Retinal pigment epithelial cell (primary cell): ENCODE results near the gene KCNJ6.

Experiments
- DNase-seq: peaks from one replicate; pipeline ENCODE4 v3.0.0-alpha.2; 2010; ENCODE audit warnings: low read depth
- H3K4me3 ChIP-seq: 2 replicates; pipeline ENCODE4 v1.5.1; 2011; ENCODE audit warnings: mild to moderate bottlenecking, low read length, control low read depth, moderate library complexity
- TF ChIP-seq, protein P1 (sequence below): conservative IDR thresholded peaks from 2 replicates; pipeline ENCODE4 v1.5.1; 2011; ENCODE audit warnings: low read depth, low read length, control low read depth, inconsistent platforms

Gene KCNJ6

DNA sequence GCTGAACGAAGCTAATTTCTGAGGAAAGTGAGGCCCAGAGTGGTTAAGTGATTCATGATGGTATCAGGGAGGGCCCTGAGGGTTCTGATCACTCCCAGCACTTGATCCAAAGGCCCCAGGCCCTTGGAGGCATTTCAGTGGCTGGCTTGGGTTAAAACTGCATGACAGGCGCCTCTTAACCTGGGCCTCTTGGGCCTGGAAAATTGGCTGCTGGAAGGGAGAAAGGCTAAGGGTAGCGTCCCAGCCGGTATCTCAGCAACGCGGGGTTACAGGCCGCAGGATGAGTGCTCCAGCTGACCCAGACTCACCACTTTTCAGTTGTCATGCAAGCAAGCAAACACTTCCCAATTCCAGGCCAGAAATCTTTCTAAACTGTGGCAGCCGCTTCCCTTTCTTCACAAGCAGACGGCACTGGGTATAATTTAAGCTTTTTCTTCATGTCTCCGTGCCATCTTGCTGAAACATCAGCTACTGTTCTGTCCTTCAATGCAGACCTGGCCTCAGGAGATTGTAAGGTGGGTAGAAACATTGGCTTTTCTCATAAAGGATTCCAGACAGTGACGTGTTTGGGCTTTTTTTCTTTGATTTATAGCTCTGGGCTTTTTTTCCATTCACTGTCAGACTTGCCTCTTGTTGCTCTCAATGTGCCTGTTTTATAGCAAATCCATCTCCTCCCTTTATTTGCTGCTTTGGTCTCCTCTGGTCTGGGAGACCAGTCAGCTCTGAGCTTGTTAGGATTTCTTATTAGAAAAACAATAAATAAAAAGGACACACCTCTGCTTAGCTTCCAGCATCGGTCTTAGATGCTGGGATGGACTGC, 229.1 kb downstream of the KCNJ6 start:
- no peak overlapping the region for H3K4me3 ChIP-seq
- TF ChIP-seq, protein P1, sequence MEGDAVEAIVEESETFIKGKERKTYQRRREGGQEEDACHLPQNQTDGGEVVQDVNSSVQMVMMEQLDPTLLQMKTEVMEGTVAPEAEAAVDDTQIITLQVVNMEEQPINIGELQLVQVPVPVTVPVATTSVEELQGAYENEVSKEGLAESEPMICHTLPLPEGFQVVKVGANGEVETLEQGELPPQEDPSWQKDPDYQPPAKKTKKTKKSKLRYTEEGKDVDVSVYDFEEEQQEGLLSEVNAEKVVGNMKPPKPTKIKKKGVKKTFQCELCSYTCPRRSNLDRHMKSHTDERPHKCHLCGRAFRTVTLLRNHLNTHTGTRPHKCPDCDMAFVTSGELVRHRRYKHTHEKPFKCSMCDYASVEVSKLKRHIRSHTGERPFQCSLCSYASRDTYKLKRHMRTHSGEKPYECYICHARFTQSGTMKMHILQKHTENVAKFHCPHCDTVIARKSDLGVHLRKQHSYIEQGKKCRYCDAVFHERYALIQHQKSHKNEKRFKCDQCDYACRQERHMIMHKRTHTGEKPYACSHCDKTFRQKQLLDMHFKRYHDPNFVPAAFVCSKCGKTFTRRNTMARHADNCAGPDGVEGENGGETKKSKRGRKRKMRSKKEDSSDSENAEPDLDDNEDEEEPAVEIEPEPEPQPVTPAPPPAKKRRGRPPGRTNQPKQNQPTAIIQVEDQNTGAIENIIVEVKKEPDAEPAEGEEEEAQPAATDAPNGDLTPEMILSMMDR, result no peak
- DNase-seq, result no peak

DNA sequence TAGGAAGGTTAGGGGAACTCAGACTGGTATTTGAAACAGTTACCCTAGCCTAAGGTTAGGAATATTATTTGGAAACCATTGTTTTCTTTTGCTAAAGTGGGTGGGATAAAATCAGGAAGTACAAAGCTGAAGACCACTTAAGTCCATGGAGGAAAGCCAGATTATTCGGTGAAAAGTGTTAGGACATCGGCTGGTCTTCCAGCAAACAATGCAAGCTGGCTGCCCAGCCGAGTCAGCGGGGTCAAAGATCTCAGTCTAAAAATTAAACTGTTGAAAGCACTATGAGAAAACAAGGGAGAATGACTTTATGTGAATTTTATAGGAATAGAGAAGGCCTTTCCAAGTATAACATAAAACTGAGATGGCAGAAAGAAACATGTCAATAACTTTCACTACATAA, 231.7 kb downstream of the KCNJ6 start:
- no peak for DNase-seq
- TF ChIP-seq, protein P1, result no peak
- H3K4me3 ChIP-seq, result no peak overlapping the region

DNA sequence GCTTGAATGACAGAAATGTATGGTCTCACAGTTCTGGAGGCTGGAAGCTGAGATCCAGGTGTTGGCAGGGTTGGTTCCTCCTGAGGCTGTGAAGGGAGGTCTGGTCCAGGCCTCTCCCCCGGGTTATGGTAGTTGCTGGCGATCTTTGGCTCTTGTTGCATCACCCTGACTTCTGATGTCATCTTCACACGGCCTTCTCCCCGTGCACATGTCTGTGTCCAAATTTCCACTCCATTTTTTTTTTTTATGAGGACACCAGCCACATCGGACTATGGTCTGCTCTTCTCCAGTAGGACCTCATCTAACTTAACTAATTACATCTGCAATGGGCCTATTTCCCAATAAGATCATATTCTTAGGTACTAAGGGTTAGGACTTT, 232.2 kb downstream of the KCNJ6 start:
- TF ChIP-seq, protein P1, result no peak
- no peak for DNase-seq

DNA sequence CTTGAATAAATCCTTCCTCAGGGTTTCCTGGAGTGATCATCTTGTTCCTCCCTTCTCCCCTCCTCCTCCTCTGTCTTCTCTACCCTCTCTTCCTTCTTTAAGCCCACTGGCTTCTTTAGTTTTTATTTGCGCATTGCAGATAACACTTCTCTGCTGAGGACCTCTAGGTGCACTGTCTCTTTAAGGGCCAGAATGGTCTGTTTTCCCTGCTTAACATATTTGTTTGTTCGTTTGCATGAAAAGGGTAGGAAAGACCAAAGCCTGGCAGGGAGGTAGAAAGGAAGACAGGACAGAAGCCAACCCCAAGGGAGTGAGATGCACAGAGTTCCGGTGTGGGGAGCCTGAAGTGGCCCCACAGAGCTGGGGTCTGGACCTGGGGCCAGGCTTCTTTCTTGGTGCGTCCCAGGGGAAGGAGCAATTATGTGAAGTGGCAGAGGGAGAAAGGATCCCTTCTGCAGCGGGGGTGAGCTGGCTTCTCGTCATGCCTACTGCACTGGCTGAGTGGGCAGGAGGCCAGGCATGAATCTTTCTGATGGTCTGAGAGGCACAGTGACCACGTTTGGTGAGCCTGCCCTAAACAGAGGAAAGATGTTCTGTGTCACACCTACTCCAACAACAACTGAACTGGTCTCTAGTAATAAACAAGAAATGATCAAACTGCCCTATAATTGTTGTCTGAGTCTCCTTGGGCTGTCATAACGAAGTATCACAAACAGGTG, 232.7 kb downstream of the KCNJ6 start:
- no peak overlapping the region for H3K4me3 ChIP-seq
- TF ChIP-seq, protein P1, result no peak
- DNase-seq, result no peak

More for the DNA sequence above, 232.2 kb downstream of the KCNJ6 start:
- no peak overlapping the region for H3K4me3 ChIP-seq

DNA sequence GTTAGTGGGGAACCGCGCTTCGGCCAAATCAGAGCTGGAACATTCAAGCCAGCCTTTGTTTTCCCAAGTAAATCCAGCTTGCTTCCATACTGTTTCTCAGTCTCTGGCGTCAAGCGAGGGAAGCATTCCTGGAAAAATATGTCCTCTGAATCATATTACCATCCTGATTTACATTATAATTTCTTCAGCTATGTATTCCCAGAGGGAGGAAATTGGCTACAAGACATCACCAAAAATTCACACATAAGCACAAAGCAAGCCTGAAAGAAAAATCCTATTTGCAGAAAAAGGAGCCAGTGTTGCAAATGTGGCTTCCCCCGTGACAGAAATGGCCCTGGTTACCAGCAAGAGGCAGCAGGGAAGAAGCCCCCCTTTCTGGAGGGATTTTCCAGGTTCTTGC, 233.3 kb downstream of the KCNJ6 start:
- TF ChIP-seq, protein P1, result no peak
- no peak overlapping the region for H3K4me3 ChIP-seq
- DNase-seq, result no peak

DNA sequence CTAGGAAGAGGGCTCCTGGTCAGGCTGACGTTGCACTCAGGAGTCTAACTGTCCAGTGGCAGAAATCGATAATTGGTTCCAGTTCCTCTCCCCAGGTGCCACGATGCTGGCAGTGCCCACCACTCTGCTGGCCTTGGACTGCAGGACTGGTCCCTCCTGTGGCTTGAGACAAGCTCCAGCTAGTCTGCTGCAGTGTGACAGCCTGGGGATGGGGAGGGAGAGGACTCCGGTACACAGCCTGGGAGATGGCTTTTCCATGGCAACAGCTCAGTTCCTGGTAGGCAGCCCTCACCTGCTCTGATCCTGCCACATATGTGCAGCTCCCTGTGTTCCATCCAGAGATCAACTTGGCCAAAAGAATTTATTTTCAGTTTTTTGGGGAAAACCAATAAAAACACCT, 239.3 kb downstream of the KCNJ6 start:
- no peak for DNase-seq
- no peak overlapping the region for H3K4me3 ChIP-seq
- TF ChIP-seq, protein P1, result no peak
